Kidney (tissue), 14 donors: ENCODE measurements around the gene ANKMY1. TPM values are rescaled to one million over a fixed set of nuclear protein-coding genes. Genes with fewer than 3 reads are reported as not detected.

ENCODE experiments used
- DNase-seq, 5 donors: peaks; one replicate each; pipeline ENCODE4 v3.0.0-alpha.2; 2013 to 2020
- FAIRE-seq: peaks from 2 replicates; lab custom pipeline; 2012; peaks lifted over from hg19 to GRCh38; lab: Jason Lieb, UNC
- H3K27ac ChIP-seq, 2 donors: one replicate each; pipeline ENCODE4 v1.7.0; 2013; ENCODE audit warnings: low read depth in 2 of 2, low read length in 2 of 2, inconsistent platforms in 1 of 2
- H3K27me3 ChIP-seq: one replicate; pipeline ENCODE4 v1.7.1; 2013; ENCODE audit warnings: low read length, inconsistent platforms; ENCODE audit not compliant: control insufficient read depth, insufficient read depth
- H3K36me3 ChIP-seq, 3 donors: one replicate each; pipeline versions ENCODE4 v1.7.0 to v1.7.1; 2013; ENCODE audit warnings: low read length in 3 of 3, control low read depth in 1 of 3, inconsistent platforms in 1 of 3; ENCODE audit not compliant: insufficient read depth in 3 of 3, control insufficient read depth in 2 of 3
- H3K4me1 ChIP-seq, 3 donors: one replicate each; pipeline versions ENCODE4 v1.7.0 to v1.7.1; 2013; ENCODE audit warnings: low read length in 3 of 3, inconsistent platforms in 1 of 3, low read depth in 1 of 3; ENCODE audit not compliant: control insufficient read depth in 2 of 3, insufficient read depth in 2 of 3
- H3K4me3 ChIP-seq, 3 donors: one replicate each; pipeline versions ENCODE4 v1.7.0 to v1.8.1; 2013; ENCODE audit warnings: low read length in 3 of 3, control low read depth in 1 of 3, inconsistent platforms in 1 of 3
- H3K9ac ChIP-seq, 3 donors: one replicate each; pipeline versions ENCODE4 v1.7.0 to v1.7.1; 2013; ENCODE audit warnings: low read length in 3 of 3, control low read depth in 1 of 3, inconsistent platforms in 1 of 3
- H3K9me3 ChIP-seq, 3 donors: one replicate each; pipeline versions ENCODE4 v1.7.0 to v1.7.1; 2013; ENCODE audit warnings: low read length in 3 of 3, control low read depth in 1 of 3, inconsistent platforms in 1 of 3; ENCODE audit not compliant: control insufficient read depth in 2 of 3, insufficient read depth in 1 of 3
- intact Hi-C: fragments of 100-400 bp; cut with DNase I; formaldehyde crosslinking; loops from one replicate; pipeline ENCODE4 v1.11.1; 2022
- polyA plus RNA-seq: library from polyadenylated mRNA; stranded (reverse); fragments of 350-450 nt; fragmentation: Illumina TruSeq; extraction: RNeasy Lipid Tissue Mini Kit (QIAGEN cat#74804); gene quantifications from one replicate; pipeline ENCODE4 v1.2.3, GENCODE V29; 2014; ENCODE audit warnings: low read depth, low replicate concordance; ENCODE audit not compliant: insufficient read depth
- total RNA-seq: library from RNA; stranded (reverse); fragmentation: NEBNext Ultra II Directional; extraction: Animal tissue kit (Norgen Biotek cat#: 25700); gene quantifications from one replicate; pipeline ENCODE4 v1.2.1, GENCODE V29; 2021
- TF ChIP-seq, protein P1 (sequence below): IDR thresholded peaks from 3 replicates; pipeline ENCODE4 v1.5.1; 2012; ENCODE audit warnings: mild to moderate bottlenecking, moderate library complexity, borderline replicate concordance; ENCODE audit not compliant: insufficient read depth; ENCODE audit errors: extremely low read depth
- donor health status: control.
- donor health status: control.
- donor health status: control.
- donor health status: control.
- donor health status: control.
- donor health status: DM: yes; HTN: yes; CAD: no.
- donor health status: Normal renal cell carcinoma (clear cell type).

The ANKMY1 gene
- total and polyA plus RNA-seq, 2 donors from 2014 or later = 3.0 to 22.1 TPM

DNA sequence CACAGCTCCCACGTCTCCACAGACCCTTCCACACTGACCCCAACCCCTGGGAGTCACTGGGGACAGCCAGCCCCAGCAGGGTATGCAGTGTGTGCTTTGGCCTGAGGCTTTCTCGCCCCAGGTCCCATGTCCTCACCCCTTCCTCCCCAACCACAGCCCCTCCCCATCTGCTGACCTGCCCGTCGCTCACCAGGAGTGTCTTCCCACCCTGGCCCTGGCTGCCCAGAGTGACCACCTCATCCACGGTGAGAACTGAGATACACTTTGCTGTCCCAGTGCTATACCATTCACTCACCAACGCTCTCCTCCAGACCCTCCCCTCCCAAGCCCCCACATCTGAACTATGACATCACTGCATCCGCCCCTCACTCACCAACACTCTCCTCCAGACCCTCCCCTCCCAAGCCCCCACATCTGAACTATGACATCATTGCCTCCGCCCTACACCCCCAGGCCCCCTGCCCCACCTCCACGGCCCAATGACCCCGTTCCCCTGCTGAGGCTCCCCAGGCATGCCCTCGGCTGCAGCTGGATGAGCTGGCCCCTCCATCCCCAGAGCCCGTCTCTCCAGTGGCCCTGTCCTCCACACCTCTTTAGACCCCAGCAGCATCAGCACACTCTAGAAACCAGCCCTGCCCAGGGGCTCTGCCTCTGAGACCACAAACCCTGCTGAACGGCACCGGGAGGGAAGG, 55.2 kb downstream of the ANKMY1 start:
- intact Hi-C loops = no loop called here
- H3K9ac ChIP-seq = no peak overlapping the region
- no peaks in the 10 kb centered on the region for H3K27me3 ChIP-seq
- TF ChIP-seq, protein P1, sequence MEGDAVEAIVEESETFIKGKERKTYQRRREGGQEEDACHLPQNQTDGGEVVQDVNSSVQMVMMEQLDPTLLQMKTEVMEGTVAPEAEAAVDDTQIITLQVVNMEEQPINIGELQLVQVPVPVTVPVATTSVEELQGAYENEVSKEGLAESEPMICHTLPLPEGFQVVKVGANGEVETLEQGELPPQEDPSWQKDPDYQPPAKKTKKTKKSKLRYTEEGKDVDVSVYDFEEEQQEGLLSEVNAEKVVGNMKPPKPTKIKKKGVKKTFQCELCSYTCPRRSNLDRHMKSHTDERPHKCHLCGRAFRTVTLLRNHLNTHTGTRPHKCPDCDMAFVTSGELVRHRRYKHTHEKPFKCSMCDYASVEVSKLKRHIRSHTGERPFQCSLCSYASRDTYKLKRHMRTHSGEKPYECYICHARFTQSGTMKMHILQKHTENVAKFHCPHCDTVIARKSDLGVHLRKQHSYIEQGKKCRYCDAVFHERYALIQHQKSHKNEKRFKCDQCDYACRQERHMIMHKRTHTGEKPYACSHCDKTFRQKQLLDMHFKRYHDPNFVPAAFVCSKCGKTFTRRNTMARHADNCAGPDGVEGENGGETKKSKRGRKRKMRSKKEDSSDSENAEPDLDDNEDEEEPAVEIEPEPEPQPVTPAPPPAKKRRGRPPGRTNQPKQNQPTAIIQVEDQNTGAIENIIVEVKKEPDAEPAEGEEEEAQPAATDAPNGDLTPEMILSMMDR = no peak
- no peak overlapping the region for H3K27ac ChIP-seq
- DNase-seq (peak in 2 of 5 donors; percentile 8 to 61), FAIRE-seq (no peak)
- H3K4me1 ChIP-seq = no peaks in the 10 kb centered on the region
- no peak overlapping the region for H3K4me3 ChIP-seq
- H3K36me3 ChIP-seq = peaks cover 0 to 4% (median 0%) of the 10 kb centered on the region in 3 donors
- no peaks in the 10 kb centered on the region for H3K9me3 ChIP-seq

DNA sequence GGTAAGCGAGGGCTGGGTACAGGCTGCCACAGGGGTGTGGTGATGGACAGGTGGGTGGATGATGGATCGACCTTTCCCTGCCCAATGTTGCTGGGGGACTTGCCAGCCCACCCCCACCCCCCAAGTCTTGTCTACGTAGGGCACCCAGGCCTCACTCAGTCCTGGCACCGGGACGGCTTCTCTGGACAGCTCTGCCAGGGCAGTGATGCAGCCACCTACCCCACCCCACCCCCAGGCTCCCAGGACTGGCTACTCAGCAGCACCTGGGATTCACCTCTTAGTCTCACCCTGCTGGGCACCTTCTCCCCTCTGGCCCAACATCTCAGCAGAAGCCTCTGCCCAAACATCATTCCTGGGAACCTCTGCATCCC, 55.7 kb downstream of the ANKMY1 start:
- no peaks in the 10 kb centered on the region for H3K4me1 ChIP-seq
- no peak overlapping the region for H3K4me3 ChIP-seq
- no peaks in the 10 kb centered on the region for H3K27me3 ChIP-seq
- H3K27ac ChIP-seq = no peak overlapping the region
- TF ChIP-seq, protein P1 = no peak
- peak in 3 of 5 donors; percentile 6 to 51 (median 13) for DNase-seq
- no peaks in the 10 kb centered on the region for H3K9me3 ChIP-seq
- H3K9ac ChIP-seq = no peak overlapping the region
- intact Hi-C loops = no loop called here
- FAIRE-seq = no peak
- H3K36me3 ChIP-seq = peaks cover 0 to 4% (median 0%) of the 10 kb centered on the region in 3 donors

DNA sequence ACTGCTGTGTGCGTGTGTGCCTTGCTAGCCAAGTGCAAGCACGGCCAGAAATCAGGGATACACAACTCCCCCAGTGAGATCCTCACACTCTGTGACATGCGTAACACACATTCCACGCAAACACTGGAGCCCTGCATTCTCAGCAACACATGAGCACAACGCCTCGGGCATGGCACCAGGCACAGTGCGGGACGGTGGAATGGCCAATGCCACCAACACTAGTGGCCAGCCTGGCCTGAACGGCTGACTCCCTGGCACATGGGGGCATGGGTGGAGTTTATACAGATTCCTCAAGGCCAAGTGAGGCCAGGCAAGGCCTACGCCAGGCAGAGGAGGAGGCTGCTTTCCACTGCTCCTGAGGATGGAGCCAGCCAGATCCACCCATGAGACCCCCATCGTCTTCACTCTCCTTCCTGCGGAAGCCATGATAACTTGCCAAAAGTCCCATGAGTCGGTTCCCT, 56.2 kb downstream of the ANKMY1 start:
- H3K36me3 ChIP-seq = peaks cover 0 to 4% (median 0%) of the 10 kb centered on the region in 3 donors

More for the DNA sequence above, 56.2 kb downstream of the ANKMY1 start:
- TF ChIP-seq, protein P1 = no peak
- no peaks in the 10 kb centered on the region for H3K27me3 ChIP-seq
- no peak overlapping the region for H3K4me3 ChIP-seq
- H3K4me1 ChIP-seq = no peaks in the 10 kb centered on the region
- DNase-seq (peak in 3 of 5 donors; percentile 5 to 38 (median 22)), FAIRE-seq (no peak)
- H3K9ac ChIP-seq = no peak overlapping the region
- no peak overlapping the region for H3K27ac ChIP-seq
- intact Hi-C loops = no loop called here
- H3K9me3 ChIP-seq = no peaks in the 10 kb centered on the region
